CD1c-positive myeloid dendritic cell (primary cell): ENCODE results near the gene FKBP5.
"Not testable (repeated sequence)": the region's sequence is repeated elsewhere in the genome, so short reads cannot be mapped to it uniquely, and the experiment has no call there.

Experiments used
- DNase-seq: peaks from one replicate; pipeline ENCODE4 v3.0.0-alpha.2; 2016; ENCODE audit errors: extremely low spot score

The FKBP5 gene

GRCh38 chr6:35586542-35586941, 102.2 kb downstream of the FKBP5 start:
- DNase-seq = no peak

GRCh38 chr6:35585658-35586057, 103.1 kb downstream of the FKBP5 start:
- DNase-seq = peak; percentile 28

DNA sequence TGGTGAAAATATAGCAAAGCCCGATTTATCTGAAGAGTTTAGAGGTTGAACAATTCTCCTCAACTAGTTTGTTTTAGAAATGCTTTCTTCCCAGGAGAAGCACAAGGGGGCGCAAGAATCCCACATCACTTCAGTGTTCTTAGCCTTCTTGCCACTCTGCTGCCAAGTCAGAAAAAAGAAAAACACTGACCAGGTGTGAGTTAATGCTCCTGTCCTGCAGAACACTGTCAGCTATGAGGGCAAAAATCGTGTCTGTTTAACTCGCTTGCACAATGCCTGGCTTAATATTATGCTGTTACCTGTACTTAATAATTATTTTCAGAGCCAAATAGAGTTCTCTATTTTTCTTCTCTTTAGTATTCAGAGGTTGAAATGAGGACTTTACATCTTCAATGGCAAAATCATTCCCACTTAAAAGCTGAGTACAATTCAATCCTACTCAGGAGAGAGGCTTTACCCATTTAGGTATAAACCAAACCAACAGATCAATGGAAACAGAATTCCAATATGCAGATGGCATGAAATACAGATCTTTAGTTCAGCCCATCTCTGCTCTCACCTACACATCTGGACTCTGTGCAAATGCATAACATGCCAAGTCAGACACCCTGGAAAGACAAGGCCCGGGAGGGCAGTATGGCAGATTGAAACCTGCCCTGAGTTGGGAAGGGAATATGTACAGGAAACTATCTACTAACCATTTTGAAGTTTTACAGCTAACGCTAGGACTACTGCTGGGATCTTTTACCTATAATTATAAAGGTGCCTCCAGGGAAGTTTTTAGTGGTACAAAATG, 104.6 kb downstream of the FKBP5 start:
- peak; percentile 77 for DNase-seq

- no peak for DNase-seq
Observed at GRCh38 chr6:35582315-35582714, 106.4 kb downstream of the FKBP5 start.

DNA sequence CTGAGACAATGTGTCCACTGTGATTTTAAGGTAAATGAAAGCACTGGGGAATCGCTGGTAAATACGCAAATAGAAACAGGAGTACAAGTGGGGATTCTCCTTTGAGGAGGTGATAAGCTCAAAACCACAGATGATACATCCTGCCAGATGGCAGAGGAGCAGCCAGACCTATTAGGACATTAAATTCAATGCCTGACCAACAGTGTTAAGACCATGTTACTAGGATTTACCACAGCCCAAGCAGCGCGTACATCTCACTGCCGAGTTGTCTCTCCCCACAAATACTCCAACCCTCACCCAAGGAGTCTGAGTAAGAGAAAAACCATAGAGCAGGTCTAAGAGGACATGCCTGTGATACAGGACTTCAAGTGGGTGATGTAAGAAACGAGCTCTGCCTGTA, 107.1 kb downstream of the FKBP5 start:
- DNase-seq = no peak

DNA sequence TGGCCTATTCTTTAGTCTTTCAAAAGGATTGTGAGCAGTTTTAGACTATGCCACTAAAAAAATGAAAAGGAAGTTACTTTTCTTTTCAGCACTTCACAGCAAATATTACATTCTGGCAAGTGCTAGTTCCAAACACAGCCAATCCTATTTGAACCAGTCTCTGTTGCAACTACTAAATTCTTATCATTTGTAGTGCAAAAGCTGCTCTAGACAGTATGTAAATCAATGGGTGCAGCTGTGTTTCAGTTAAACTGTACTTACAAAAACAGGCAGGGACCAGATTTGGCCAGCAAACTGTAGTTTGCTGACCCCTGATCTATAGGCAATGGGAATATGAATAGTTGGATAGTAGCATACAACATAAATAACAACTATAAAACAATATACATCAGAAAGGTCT, 107.9 kb downstream of the FKBP5 start:
- DNase-seq = no peak

GRCh38 chr6:35576682-35577081, 112.0 kb downstream of the FKBP5 start:
- no peak for DNase-seq

DNA sequence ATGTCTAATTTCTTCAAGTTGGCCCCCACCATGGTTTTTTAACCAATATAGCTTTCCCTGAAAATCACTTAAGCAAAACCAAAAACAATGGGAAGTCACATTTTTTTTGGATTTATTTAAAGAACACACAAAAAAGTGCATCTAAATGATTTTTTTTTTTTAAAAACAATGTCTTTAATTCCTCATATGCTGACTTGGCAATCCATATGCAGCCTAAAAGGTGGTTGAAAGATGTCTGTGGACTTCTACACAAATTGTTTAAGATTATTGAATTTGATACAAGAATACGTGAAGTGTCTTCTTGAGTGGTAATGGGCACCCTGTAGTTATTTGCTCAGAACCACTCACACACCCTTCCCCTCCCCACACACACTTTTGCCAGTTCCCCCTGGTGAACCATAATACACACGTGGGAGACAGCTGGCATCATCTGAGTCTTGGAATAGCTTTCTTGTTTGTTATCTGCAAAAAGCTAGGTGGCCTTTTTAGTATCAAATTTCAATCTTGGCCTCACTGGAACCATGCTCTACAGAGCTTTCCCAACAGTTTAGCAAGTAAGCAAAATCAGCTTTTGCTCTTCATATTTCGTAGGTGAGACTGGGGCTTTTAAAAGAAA, 115.1 kb downstream of the FKBP5 start:
- no peak for DNase-seq

DNA sequence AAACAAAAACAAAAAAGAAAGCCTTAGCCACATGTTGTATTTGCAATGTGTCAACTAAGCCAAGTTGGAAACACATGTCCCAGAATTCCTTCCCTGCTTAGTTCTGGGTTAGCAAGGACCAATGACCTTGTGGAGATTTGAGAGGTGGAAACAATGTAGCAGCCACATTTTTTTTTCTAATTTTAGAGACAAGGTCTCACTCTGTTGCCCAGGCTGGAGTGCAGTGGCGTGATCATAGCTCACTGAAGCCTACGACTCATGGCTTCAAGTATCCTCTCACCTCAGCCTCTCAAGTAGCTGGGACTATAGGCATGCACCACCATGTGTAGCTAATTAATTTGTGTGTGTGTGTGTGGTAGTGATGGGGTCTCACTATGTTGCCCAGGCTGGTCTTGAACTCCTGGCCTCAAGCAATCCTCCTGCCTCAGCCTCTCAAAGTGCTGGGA, 117.8 kb downstream of the FKBP5 start:
- not testable (repeated sequence) for DNase-seq

GRCh38 chr6:35569011-35569461, 119.7 kb downstream of the FKBP5 start:
- no peak for DNase-seq

DNA sequence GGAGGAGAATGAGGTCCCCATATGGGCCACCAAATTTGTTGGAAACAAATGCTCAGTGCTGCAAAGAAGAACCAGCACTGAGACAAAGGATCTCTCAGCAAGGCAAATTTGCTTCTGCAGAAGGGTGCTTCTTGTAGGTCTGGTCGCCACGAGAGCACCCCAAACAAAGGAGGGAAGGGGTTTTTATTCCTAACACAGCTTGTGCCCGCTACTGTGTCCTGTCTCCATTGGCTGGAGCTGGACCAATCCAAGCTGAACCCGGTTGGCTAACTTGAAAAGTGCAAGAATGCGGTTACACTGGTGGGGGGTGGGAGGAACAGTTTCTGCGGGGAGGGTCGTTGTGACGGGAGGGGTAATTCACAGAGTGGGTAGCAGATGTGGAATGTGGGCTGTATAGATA, 121.9 kb downstream of the FKBP5 start:
- no peak for DNase-seq

DNA sequence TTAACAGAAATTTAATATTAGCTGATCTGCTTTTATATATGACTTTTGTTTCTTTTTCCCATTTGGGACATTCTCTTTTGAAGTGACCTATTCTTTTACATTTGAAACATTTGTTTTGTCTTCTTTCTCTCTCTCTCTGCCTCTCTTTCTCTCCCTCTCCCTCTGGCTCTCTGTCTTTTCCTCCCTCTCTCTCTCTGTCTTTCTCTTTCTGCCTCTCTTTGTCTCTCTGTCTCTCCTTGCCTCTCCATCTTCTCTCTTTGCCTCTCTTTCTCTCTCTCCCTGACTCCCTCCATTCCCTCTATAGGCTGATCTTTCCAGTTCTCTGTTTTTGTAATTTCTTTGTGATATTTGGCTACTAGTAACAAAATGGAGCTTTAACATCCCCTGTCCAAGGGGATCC, 124.0 kb downstream of the FKBP5 start:
- no peak for DNase-seq

- peak; percentile 12 for DNase-seq
Observed at GRCh38 chr6:35562060-35562459, 126.7 kb downstream of the FKBP5 start.

DNA sequence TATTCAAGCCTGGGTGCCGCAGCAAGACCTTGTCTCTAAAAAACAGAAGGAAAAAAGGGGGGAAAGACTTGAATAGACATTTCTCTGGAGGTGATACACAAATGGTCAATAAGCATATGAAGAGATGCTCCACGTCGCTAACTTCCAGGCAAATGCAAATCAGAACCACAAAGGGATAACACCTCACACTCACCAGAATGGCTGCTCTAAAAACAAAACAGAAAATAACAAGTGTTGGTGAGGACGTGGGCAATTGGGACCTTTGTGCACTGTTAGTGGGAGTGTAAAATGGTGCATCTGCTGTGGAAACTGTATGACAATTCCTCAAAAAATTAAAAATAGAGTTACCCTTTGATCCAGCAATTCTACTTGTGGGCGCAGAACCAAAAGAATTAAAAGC, 127.6 kb downstream of the FKBP5 start:
- DNase-seq = no peak

DNA sequence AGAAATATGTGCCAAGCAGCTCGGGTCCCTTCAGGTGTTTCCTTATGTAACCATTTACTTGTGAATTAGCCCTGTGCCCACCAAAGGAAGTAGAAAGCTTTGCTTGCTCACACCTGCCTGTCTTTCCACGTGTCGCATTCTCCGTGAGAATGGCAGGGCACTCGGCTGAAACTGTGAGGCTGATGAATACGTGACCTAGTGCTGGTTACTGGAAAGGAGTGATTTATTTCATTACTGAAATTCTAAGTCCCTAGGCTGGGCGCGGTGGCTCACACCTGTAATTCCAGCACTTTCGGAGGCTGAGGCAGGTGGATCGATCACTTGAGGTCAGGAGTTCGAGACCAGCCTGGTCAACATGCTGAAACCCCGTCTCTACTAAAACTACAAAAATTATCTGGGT, 130.1 kb downstream of the FKBP5 start:
- DNase-seq = no peak

GRCh38 chr6:35557239-35557638, 131.5 kb downstream of the FKBP5 start:
- DNase-seq = peak; percentile 50

GRCh38 chr6:35554811-35555210, 133.9 kb downstream of the FKBP5 start:
- DNase-seq = no peak

- DNase-seq = no peak
Observed at GRCh38 chr6:35553315-35553714, 135.4 kb downstream of the FKBP5 start.

DNA sequence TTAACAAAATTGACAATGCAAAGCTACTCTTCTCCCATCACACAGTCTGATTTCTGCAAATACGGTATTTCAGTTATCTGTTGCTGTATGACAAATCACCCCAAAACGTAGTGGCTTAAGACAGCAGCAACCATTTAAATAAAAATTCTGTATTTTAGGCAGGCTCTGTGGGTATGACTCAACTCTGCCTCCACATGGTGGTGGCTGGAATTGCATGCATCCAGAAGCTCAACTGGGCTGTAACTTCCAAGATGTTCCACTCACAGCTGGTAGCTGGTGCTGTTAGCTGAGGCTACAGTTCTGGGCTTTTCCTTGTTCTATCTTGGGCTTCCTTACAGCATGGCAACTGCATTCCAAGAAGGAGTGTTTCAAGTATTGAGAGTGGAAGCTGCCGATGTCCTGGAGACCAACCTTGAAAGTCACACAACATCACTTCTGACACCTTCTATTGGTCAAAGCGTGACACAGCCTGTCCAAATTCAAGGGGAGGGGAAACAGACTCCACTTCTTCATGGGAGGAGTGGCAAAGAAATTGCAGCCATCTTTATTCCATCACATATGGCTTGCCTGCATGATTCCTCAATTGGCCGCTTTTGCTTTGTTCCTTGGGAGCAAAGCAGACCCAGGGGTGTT, 136.3 kb downstream of the FKBP5 start:
- peak; percentile 71 for DNase-seq

DNA sequence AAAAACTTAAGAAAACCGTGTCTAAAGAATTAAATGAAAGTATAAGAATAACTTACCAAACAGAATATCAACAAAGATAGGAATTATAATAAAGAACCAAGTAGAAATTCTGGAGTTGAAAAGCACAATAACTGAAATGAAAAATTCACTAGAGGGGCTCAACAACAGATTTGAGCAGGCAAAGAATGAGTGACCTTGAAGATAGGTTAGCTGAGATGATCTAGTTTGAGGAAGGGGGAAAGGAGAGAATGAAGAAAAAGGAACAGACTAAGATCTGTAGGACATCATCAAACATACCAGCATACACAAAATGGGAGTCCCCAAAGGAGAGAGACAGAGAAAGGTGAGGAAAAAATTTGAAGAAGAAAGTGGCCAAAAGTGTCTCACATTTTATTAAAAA, 138.3 kb downstream of the FKBP5 start:
- DNase-seq = no peak

DNA sequence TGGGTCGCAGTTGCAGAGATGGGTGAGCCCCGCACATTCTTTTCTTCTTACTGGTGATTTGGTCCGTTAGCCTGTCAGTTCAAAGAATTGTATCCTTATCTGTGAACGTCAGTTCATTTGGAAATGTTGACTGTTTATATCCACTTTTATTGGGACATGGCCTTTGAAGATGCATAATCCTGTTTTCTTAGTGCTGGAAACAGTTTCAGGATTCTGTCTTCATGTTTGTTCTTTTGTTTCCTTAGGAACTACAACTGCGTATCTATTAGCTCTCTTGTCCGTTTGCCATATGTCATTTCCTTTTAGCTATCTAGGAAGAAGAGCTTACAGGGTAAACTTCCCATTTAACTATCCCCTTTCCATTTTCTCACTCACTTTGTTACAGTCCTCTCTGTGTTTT, 141.0 kb downstream of the FKBP5 start:
- no peak for DNase-seq

DNA sequence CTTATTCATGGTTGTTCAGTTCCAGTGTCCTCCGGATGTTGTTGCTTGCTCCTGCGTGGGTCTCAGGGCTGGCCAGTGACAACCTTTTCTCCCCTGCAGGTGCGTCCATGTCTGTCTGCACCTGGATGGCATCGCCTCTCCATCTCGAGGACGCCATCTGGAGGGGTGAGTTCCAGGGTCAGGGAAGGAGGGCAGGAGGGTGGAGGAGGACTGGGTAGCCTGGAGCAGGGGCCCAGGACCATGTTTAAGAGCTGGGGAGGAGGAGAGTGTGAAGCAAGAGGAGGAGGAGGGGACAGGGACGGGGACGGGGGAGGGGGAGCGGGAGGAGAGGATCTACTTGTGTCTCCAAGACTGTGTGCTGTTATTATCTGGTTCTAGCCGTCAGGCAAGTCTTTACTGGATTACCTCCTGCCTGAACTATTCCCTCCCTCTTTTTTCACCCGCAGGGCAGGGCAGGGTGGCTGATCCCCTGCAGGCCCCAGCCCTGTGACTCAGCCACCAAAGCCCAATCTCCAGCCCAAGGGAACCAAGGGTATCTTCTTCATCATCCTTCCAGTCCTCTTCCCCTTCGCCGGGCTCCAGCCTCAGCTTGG, 143.8 kb downstream of the FKBP5 start:
- no peak for DNase-seq
